GM18505 (cell line): ENCODE measurements around the gene FIP1L1.

Experiments
- ATAC-seq: cut with Tn5 transposase; IDR thresholded peaks from one replicate; pipeline ENCODE4 v1.9.1; 2021; ENCODE audit not compliant: unreplicated experiment
- POLR2A ChIP-seq: IDR thresholded peaks from 4 replicates; pipeline ENCODE4 v1.6.1; 2011; ENCODE audit warnings: borderline replicate concordance; ENCODE audit not compliant: insufficient read depth, insufficient read length; ENCODE audit errors: extremely low read depth

FIP1L1 gene

DNA sequence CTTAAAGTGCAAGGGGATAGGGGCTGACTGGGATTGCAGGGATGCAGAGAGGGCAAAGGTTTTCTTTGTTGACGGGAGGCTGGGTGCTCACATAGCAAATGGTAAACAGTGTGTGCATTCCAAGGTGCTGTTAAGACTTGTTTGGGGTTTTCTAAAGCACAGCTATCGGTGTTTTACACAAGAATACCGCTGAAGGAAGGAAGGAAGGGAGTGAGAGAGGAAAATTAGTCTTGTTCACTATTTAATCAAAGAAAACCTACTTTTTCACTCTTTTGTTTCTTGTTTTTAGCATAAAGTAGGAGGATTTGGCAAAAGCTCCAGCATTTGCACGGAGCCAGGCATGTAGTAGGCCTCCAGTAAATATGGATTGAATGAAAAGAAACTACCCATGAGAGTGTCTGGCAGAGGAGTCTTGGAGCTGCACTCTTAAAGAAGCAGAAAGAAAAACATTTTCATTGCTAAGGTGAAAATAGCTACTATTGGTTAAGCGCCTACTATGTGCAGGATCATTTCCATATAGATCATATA lies 99.7 kb downstream of the FIP1L1 start:
- no peak for TF ChIP-seq POLR2A
- no peak for ATAC-seq

DNA sequence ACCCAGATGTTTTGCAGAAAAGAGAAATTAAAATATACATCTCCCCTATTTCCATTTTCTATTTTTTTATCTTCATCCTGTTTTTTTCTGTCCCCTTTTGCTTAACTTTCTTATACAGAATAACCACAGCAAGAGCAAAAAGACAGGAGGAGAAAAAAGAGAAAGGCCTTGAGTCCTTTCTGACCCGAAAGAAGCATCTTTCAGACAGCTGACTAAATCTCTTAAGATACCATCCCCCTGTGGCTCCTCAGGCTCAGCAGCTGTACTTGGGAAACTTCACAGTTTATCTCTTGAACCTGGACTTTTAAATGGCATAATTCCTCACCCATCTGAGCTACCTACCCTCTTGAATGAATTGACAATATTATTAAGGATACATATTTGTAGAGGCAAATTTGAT lies 100.2 kb downstream of the FIP1L1 start:
- no peak for TF ChIP-seq POLR2A
- no peak for ATAC-seq

DNA sequence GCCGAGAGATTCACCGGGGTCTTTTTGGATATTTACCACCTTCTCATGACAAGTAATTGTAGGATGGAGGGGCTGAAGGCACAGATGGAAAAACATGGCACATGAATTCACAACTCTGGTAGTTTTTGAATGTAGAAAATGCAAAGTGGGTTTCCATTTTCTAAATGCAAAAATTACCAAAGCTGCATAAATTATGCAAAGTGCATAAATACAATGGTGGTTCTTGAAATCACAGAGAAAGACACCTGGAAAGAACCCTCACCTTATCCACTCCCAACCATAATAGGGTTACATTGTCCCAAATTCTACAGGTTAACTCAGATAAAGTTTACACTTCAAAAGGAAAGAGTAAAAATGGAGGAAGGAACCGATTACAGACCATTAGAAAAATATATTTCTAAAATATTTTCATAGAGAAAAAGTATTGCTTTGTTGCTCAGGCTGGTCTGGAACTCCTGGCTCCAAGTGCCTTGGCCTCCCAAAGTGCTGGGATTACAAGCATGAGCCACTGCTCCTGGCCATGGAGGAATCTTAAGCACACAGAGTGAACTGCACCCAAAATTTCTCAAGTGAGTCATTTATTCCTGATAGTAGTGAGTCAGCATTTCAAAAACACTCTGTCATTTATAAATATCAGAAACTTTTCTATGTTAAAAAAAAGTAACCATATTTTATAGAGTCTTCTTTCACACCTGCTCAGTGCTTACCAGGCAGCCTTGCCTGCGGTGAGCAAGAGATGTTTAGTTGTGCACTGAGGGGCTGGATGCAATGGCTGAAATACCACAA lies 101.4 kb downstream of the FIP1L1 start:
- ATAC-seq, result no peak
- no peak for TF ChIP-seq POLR2A

GRCh38 chr4:53479736-53480525 lies 102.5 kb downstream of the FIP1L1 start:
- no peak for ATAC-seq

DNA sequence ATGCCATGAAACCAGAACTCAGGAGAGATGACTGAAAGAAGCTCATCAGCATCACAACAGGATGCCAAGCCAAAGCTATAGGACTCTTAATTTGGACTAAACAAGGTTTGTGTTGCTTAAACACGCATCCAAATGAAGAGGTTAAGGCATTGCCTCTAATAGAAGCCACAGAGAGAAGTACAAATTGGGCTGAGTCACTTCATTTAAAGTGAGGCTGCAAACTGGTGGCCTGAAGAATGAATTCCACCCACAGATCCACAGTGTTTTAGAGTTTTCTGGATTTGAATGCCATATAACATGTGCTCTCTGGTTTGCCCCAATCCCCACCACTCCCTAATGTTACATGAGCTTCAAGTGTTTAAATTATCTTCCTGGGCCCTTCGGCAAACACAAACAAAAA lies 103.5 kb downstream of the FIP1L1 start:
- no peak for TF ChIP-seq POLR2A
- no peak for ATAC-seq

More at GRCh38 chr4:53479736-53480525, 102.5 kb downstream of the FIP1L1 start:
- TF ChIP-seq POLR2A, result no peak

GRCh38 chr4:53481586-53481985 lies 104.1 kb downstream of the FIP1L1 start:
- no peak for TF ChIP-seq POLR2A
- no peak for ATAC-seq

DNA sequence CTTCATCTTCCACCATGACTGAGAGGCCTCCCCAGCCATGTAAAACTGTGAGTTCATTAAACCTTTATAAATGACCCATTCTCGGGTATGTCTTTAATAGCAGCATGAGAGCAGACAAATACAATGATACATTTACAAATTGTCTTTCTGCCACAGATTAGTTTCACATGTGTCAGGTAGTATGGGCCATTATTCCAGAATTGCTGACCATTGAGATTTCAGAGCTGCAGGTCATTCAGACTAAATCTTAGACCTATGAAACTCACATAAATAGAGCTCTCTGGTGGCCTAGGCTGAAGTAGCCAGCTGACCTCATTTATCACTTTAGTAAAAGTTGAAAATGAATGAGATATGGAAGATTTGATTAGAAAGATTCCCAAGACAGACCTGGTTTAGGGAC lies 105.8 kb downstream of the FIP1L1 start:
- ATAC-seq, result no peak
- TF ChIP-seq POLR2A, result no peak

- no peak for ATAC-seq
- no peak for TF ChIP-seq POLR2A
Observed at GRCh38 chr4:53484911-53485657, 107.6 kb downstream of the FIP1L1 start.

GRCh38 chr4:53485658-53486040 lies 108.2 kb downstream of the FIP1L1 start:
- no peak for ATAC-seq
- TF ChIP-seq POLR2A, result no peak

DNA sequence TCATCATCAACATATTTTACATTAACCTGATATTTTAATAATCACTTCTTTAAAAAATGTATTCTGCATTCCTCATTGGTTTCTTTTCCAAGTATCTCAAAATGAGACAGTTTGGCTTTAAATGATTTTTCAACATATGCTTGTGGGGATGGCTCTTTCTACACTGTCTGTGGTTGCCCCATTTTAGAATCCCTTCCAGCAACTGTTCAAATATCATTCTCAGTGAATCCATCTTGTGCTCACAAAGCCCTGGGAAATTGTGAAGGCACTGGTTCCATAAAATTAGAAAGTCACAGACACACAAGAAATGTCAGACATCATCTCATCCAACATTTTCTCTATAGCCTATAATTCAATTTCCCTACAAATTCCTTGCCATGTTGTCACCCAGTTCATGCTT lies 110.3 kb downstream of the FIP1L1 start:
- no peak for TF ChIP-seq POLR2A
- ATAC-seq, result no peak

DNA sequence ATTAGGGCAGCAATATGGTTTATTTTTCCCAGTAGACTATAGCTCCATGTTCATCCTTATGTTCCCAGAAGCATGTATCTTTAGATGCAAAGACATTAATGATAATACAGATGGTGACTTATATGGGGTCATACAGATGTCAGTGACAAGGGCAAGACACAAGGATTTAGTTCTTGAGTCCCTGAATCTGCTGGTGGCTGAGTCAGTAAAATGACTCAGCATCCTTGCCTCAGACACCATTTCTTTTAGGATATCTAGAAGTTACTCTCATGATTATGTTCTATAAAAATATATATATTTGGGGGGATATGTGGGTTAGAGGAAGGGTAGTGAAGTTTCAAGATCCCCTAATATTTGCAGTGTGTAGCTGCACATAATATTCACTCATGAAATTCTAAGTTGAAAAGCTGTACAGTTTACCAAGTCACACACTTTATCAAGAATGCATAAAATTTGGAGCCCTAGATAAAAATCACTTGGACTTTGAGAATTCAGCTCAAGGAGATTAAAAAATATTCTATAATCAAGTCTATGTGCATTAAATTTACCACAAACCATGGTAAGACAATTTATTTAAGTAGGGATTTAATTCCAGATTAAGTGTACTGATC lies 111.9 kb downstream of the FIP1L1 start:
- no peak for ATAC-seq

GRCh38 chr4:53490161-53490956 lies 112.9 kb downstream of the FIP1L1 start:
- TF ChIP-seq POLR2A, result no peak

More for the DNA sequence above, 111.9 kb downstream of the FIP1L1 start:
- no peak for TF ChIP-seq POLR2A

More at GRCh38 chr4:53490161-53490956, 112.9 kb downstream of the FIP1L1 start:
- no peak for ATAC-seq
